HEK293T (cell line): ENCODE data around the gene HDLBP.

ENCODE experiments used
- ARNT ChIP-seq: fragments of 450-650 bp; IDR thresholded peaks from 2 replicates; pipeline ENCODE4 v1.6.1; 2017; ENCODE audit warnings: mild to moderate bottlenecking
- FOXA1 ChIP-seq: fragments of 450-650 bp; IDR thresholded peaks from 2 replicates; pipeline ENCODE4 v1.6.1; 2016; ENCODE audit warnings: mild to moderate bottlenecking
- FOXM1 ChIP-seq: fragments of 450-650 bp; IDR thresholded peaks from 2 replicates; pipeline ENCODE4 v1.6.1; 2017; ENCODE audit warnings: mild to moderate bottlenecking, borderline replicate concordance
- SP1 ChIP-seq: fragments of 450-650 bp; IDR thresholded peaks from 2 replicates; pipeline ENCODE4 v1.6.1; 2017
- TARDBP ChIP-seq: fragments of 450-650 bp; IDR thresholded peaks from 2 replicates; pipeline ENCODE4 v1.6.1; 2016

DNA sequence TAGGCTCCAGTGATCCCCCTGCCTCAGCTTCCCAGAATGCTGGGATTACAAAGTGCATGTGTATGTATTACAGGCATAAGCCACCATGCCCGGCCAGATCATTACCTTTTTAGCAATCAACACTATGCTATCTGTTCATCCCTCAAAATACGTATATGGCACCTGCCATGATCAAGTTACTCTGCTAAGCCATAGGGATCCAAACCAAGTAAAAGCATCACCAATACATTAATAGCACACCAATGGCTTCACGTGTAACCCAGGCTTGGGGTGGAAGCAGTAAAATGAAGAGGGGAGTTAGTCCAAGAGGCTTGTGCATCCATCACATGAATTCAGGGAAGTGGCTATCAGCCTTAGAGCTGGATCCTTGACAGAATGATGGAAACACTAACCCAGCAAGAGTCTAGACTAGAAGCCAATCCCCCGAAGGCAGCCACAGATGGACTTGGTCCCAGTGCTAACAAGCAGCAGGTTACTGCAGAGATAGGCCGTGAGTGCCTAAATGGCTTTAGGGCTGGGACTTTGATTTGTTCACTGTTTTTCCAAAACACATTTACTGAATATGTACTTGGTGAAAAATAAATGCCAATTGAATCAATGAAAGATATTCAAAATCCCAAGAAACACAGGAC lies 11.3 kb downstream of the HDLBP start:
- TF ChIP-seq SP1: no peak
- TF ChIP-seq FOXA1: no peak
- no peak for TF ChIP-seq TARDBP
- no peak for TF ChIP-seq FOXM1
- no peak for TF ChIP-seq ARNT
